HEK293 (cell line): Measurements from ENCODE around the gene CAPRIN2.

ENCODE experiments used
- CTCF ChIA-PET: fragments of 350-600 bp; formaldehyde crosslinking; extraction: SDS; loops from one replicate; lab custom pipeline; 2021; ENCODE audit warnings: antibody characterized with exemption; lab: Yijun Ruan, JAX
- POLR2A ChIA-PET: fragments of 300-600 bp; formaldehyde crosslinking; extraction: SDS; loops from one replicate; lab custom pipeline; 2020; ENCODE audit warnings: antibody characterized with exemption, inconsistent platforms; lab: Yijun Ruan, JAX
- H3K27ac ChIP-seq: fragments of 200-500 bp; sonication (Bioruptor generic); 2 replicates; pipeline ENCODE4 v1.5.1; 2014; ENCODE audit warnings: low read depth, low read length, control low read depth, inconsistent platforms; ENCODE audit errors: extremely low read depth
- H3K36me3 ChIP-seq, 2 experiments: fragments of 200-500 bp in 1 of 2; sonication (Bioruptor generic) in 1 of 2; 1 replicate in 1 of 2; 2 replicates in 1 of 2; pipeline ENCODE4 v1.5.1; 2014 to 2017; ENCODE audit warnings: inconsistent platforms in 2 of 2, low read length in 2 of 2; ENCODE audit not compliant: control insufficient read depth in 2 of 2, insufficient read depth in 1 of 2
- H3K4me1 ChIP-seq: fragments of 200-500 bp; sonication (Bioruptor generic); 2 replicates; pipeline ENCODE4 v1.5.1; 2014; ENCODE audit warnings: mild to moderate bottlenecking, low read length, inconsistent platforms; ENCODE audit not compliant: control insufficient read depth, insufficient read depth
- H3K4me3 ChIP-seq: 2 replicates; pipeline ENCODE4 v1.5.1; 2011; ENCODE audit warnings: low read depth, mild to moderate bottlenecking, control low read depth, low read length, moderate library complexity
- H3K9me3 ChIP-seq: fragments of 200-500 bp; sonication (Bioruptor generic); 2 replicates; pipeline ENCODE4 v1.5.1; 2014; ENCODE audit warnings: low read depth, low read length, inconsistent platforms; ENCODE audit not compliant: control insufficient read depth, insufficient read depth
- HOXC10 ChIP-seq: sonication (generic); formaldehyde crosslinking; IDR thresholded peaks from 2 replicates; pipeline ENCODE4 v1.8.1; 2023; ENCODE audit warnings: mild to moderate bottlenecking, missing genetic modification reagents
- HOXD13 ChIP-seq: sonication (generic); formaldehyde crosslinking; IDR thresholded peaks from 2 replicates; pipeline ENCODE4 v1.8.0; 2022; ENCODE audit warnings: missing genetic modification reagents, borderline replicate concordance
- RBAK ChIP-seq: fragments of 450-650 bp; formaldehyde crosslinking; IDR thresholded peaks from 2 replicates; pipeline ENCODE4 v1.5.1; 2016; ENCODE audit warnings: missing biosample characterization, missing genetic modification characterization
- SP3 ChIP-seq: fragments of 450-650 bp; formaldehyde crosslinking; IDR thresholded peaks from 2 replicates; pipeline ENCODE4 v1.5.1; 2016; ENCODE audit warnings: missing biosample characterization, missing genetic modification characterization
- ZNF155 ChIP-seq: fragments of 450-650 bp; formaldehyde crosslinking; IDR thresholded peaks from 2 replicates; pipeline ENCODE4 v1.5.1; 2016; ENCODE audit warnings: missing biosample characterization, missing genetic modification characterization
- ZNF221 ChIP-seq: fragments of 450-650 bp; formaldehyde crosslinking; IDR thresholded peaks from 2 replicates; pipeline ENCODE4 v1.5.1; 2017; ENCODE audit warnings: missing biosample characterization, missing genetic modification characterization, borderline replicate concordance
- ZNF239 ChIP-seq: fragments of 450-650 bp; formaldehyde crosslinking; IDR thresholded peaks from 2 replicates; pipeline ENCODE4 v1.5.1; 2016; ENCODE audit warnings: missing biosample characterization, missing genetic modification characterization
- ZNF266 ChIP-seq: fragments of 450-650 bp; formaldehyde crosslinking; IDR thresholded peaks from 2 replicates; pipeline ENCODE4 v1.5.1; 2016; ENCODE audit warnings: missing biosample characterization, missing genetic modification characterization, low read depth
- ZNF335 ChIP-seq: fragments of 450-650 bp; formaldehyde crosslinking; conservative IDR thresholded peaks from 2 replicates; pipeline ENCODE4 v1.5.1; 2016; ENCODE audit warnings: missing biosample characterization, missing genetic modification characterization
- ZNF341 ChIP-seq: fragments of 450-650 bp; formaldehyde crosslinking; IDR thresholded peaks from 2 replicates; pipeline ENCODE4; 2016; ENCODE audit warnings: low read depth, missing biosample characterization, missing genetic modification characterization
- ZNF473 ChIP-seq: fragments of 450-650 bp; formaldehyde crosslinking; IDR thresholded peaks from 2 replicates; pipeline ENCODE4 v1.5.1; 2017; ENCODE audit warnings: missing biosample characterization, missing genetic modification characterization
- ZNF514 ChIP-seq: fragments of 450-650 bp; formaldehyde crosslinking; IDR thresholded peaks from 2 replicates; pipeline ENCODE4 v1.5.1; 2016; ENCODE audit warnings: missing biosample characterization, missing genetic modification characterization
- ZNF521 ChIP-seq: fragments of 450-650 bp; formaldehyde crosslinking; IDR thresholded peaks from 2 replicates; pipeline ENCODE4 v1.5.1; 2017; ENCODE audit warnings: missing biosample characterization, mild to moderate bottlenecking, missing genetic modification characterization
- ZNF530 ChIP-seq: fragments of 450-650 bp; formaldehyde crosslinking; IDR thresholded peaks from 2 replicates; pipeline ENCODE4 v1.5.1; 2016; ENCODE audit warnings: low read depth, missing biosample characterization, missing genetic modification characterization
- ZNF544 ChIP-seq: fragments of 450-650 bp; formaldehyde crosslinking; IDR thresholded peaks from 2 replicates; pipeline ENCODE4 v1.5.0; 2017; ENCODE audit warnings: missing biosample characterization, missing genetic modification characterization
- ZNF596 ChIP-seq: fragments of 450-650 bp; IDR thresholded peaks from 2 replicates; pipeline ENCODE4 v1.5.0; 2018; ENCODE audit warnings: missing biosample characterization, mild to moderate bottlenecking, missing genetic modification characterization, moderate library complexity
- ZNF658 ChIP-seq: fragments of 450-650 bp; formaldehyde crosslinking; IDR thresholded peaks from 2 replicates; pipeline ENCODE4; 2016; ENCODE audit warnings: missing biosample characterization, missing genetic modification characterization
- ZNF768 ChIP-seq: fragments of 450-650 bp; formaldehyde crosslinking; IDR thresholded peaks from 2 replicates; pipeline ENCODE4 v1.5.1; 2018; ENCODE audit warnings: missing biosample characterization, mild to moderate bottlenecking, missing genetic modification characterization
- ZNF776 ChIP-seq: fragments of 450-650 bp; formaldehyde crosslinking; IDR thresholded peaks from 2 replicates; pipeline ENCODE4 v1.5.0; 2017; ENCODE audit warnings: missing biosample characterization, missing genetic modification characterization, borderline replicate concordance
- ZNF792 ChIP-seq: fragments of 450-650 bp; formaldehyde crosslinking; IDR thresholded peaks from 2 replicates; pipeline ENCODE4 v1.5.1; 2016; ENCODE audit warnings: missing biosample characterization, missing genetic modification characterization
- ZSCAN16 ChIP-seq: fragments of 450-650 bp; formaldehyde crosslinking; IDR thresholded peaks from 2 replicates; pipeline ENCODE4 v1.5.1; 2016; ENCODE audit warnings: missing biosample characterization, missing genetic modification characterization
- TF ChIP-seq, protein P1 (sequence below): fragments of 450-650 bp; formaldehyde crosslinking; IDR thresholded peaks from 2 replicates; pipeline ENCODE4 v1.5.1; 2016; ENCODE audit warnings: missing biosample characterization, missing genetic modification characterization, low read depth
- TF ChIP-seq, protein P2 (sequence below): fragments of 450-650 bp; formaldehyde crosslinking; IDR thresholded peaks from 2 replicates; pipeline ENCODE4 v1.5.1; 2016; ENCODE audit warnings: missing biosample characterization, missing genetic modification characterization

Gene CAPRIN2

DNA sequence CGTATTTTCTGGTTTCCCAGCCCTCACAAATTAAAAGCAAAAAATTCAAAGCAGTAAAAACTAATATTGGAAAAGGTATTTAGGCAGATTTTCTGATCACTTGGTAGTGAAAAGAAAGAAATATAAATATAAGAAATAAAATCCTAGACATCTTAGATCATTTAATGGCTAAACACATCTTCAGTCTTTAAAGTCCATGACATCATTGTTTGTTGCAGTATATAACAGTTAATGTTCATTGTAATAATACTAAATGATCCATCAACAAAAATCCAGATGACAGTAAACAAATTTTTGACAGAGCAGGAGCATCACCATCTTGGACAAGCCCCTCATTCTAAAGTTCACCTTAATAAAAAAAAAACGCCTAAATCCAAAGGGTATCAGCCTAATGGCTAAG lies 29.2 kb upstream of the CAPRIN2 start:
- no peak for TF ChIP-seq ZNF792 (tag by site-specific recombination)
- TF ChIP-seq, protein P1, sequence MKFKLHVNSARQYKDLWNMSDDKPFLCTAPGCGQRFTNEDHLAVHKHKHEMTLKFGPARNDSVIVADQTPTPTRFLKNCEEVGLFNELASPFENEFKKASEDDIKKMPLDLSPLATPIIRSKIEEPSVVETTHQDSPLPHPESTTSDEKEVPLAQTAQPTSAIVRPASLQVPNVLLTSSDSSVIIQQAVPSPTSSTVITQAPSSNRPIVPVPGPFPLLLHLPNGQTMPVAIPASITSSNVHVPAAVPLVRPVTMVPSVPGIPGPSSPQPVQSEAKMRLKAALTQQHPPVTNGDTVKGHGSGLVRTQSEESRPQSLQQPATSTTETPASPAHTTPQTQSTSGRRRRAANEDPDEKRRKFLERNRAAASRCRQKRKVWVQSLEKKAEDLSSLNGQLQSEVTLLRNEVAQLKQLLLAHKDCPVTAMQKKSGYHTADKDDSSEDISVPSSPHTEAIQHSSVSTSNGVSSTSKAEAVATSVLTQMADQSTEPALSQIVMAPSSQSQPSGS (tag by site-specific recombination): peak; percentile 61
- Histone ChIP-seq H3K4me1 (no peaks in the 10 kb centered on the region), H3K27ac (no peak overlapping the region), H3K4me3 (no peak overlapping the region), H3K36me3 (no peaks in the 10 kb centered on the region), H3K9me3 (no peaks in the 10 kb centered on the region; the same call in 1 of the 2 replicates)
- ChIA-PET CTCF (no interaction called here), POLR2A (no interaction called here)

DNA sequence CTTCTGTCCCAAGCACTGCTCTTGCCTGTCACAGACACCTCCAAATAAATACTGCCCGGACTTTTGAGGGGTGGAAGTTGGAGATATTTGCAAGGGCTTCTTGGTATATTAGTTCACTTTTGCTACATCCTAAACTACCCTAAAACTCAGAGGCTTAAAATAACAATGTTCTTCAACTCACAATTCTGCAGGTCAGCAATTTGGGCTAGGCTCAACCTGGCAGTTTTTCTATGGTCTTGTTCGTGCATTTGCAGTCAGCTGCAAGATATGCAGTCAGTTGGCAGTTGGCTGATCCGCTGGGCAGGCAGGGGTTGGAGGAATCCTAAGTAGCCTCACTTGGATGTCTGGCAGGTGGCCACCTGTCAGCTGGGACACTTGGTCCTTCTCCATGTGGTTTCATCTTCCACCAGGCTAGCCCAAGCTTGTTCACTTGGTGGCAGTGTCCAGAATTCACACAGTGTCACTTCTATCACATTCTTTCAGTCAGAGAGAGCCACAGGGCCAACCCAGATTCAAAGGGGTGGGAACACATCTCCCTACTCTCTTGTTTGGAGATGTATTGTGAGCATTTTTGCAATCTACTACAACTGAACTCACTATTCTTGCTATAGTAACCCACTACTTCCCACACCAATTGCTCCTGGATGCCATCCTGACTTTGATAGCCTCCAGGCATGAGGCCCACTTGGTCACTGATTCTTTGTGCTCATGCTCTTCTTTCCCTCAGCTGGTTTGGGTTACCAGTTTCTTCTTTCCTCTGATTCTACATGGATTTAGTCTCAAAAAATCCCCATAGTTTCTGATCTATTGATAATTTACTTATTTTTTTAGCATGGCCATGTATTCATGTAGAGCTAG lies 27.8 kb upstream of the CAPRIN2 start:
- no peaks in the 10 kb centered on the region for H3K4me1 ChIP-seq

DNA sequence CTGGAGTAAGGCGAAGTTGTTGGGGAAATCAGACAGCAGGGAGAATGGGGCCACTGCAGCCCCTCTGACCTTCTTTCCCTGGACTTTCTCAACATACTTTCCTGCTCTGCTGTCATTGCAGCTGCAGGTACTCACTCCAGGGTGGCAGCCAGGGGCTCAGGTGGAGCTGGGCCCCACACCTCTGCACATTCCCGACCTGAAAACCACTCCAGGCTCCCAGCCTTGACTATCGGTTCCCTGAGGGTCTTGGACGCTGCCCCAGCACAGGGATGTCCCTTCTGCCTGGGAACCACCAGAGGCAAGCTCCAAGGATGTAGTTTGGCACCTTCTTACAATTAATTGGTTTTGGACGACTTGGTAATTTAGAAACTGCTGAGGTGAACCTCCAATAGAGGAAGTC lies 24.8 kb upstream of the CAPRIN2 start:
- TF ChIP-seq ZNF335 (tag by site-specific recombination) (no peak), RBAK (no peak), ZNF221 (tag by site-specific recombination) (no peak), ZNF341 (tag by site-specific recombination) (no peak), ZNF596 (tag by site-specific recombination) (no peak), ZNF473 (tag by site-specific recombination) (no peak), ZNF768 (tag by site-specific recombination) (no peak), ZSCAN16 (no peak), ZNF514 (tag by site-specific recombination) (no peak), ZNF155 (tag by site-specific recombination) (no peak), ZNF530 (tag by site-specific recombination) (no peak), HOXC10 (CRISPR knock-in tag) (no peak), ZNF544 (no peak), SP3 (tag by site-specific recombination) (no peak), ZNF521 (no peak)
- TF ChIP-seq, protein P2, sequence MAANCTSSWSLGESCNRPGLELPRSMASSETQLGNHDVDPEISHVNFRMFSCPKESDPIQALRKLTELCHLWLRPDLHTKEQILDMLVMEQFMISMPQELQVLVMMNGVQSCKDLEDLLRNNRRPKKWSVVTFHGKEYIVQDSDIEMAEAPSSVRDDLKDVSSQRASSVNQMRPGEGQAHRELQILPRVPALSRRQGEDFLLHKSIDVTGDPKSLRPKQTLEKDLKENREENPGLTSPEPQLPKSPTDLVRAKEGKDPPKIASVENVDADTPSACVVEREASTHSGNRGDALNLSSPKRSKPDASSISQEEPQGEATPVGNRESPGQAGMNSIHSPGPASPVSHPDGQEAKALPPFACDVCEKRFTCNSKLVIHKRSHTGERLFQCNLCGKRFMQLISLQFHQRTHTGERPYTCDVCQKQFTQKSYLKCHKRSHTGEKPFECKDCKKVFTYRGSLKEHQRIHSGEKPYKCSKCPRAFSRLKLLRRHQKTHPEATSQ (tag by site-specific recombination): no peak
- Histone ChIP-seq H3K27ac (no peak overlapping the region), H3K4me3 (no peak overlapping the region), H3K9me3 (no peaks in the 10 kb centered on the region; the same call in 1 of the 2 replicates), H3K4me1 (no peaks in the 10 kb centered on the region), H3K36me3 (no peaks in the 10 kb centered on the region)
- ChIA-PET CTCF (no interaction called here), POLR2A (no interaction called here)

More for the DNA sequence above, 27.8 kb upstream of the CAPRIN2 start:
- TF ChIP-seq ZNF266: no peak
- TF ChIP-seq HOXD13 (CRISPR knock-in tag): no peak
- TF ChIP-seq ZNF776 (tag by site-specific recombination): no peak
- TF ChIP-seq ZNF239 (tag by site-specific recombination): no peak
- TF ChIP-seq ZNF658 (tag by site-specific recombination): no peak
- Histone ChIP-seq H3K4me3 (no peak overlapping the region), H3K36me3 (no peaks in the 10 kb centered on the region), H3K27ac (no peak overlapping the region), H3K9me3 (no peaks in the 10 kb centered on the region; the same call in 1 of the 2 replicates)
- ChIA-PET CTCF (no interaction called here), POLR2A (no interaction called here)
